Measurements from ENCODE around the gene FBXO9. TPM values are rescaled to one million over a fixed set of nuclear protein-coding genes. Genes with fewer than 3 reads are reported as not detected.
A peak's percentile ranks its signal among the peaks of the same experiment; 100 is the strongest.

FBXO9 gene
- total RNA-seq, 1 experiment from 2014 or later = 71.0 TPM

- Histone ChIP-seq H4K20me1 (ENCODE audit: insufficient read depth) (no peaks in the 10 kb centered on the region), H3K4me3 (replicated peaks in 1 of 2; ENCODE audit: low read depth in 1 of 2, low read length in 2 of 2) (peak overlapping the region; percentile 78 to 84), H3K79me2 (ENCODE audit: insufficient read depth, low read length) (peaks cover 39% of the 10 kb centered on the region), H3K9me3 (ENCODE audit: control insufficient read depth in 1 of 2, insufficient read depth in 1 of 2, low read depth in 1 of 2, low read length in 2 of 2) (no peaks in the 10 kb centered on the region), H3K9me2 (ENCODE audit: insufficient read depth) (no peaks in the 10 kb centered on the region), H3K9ac (ENCODE audit: low read length) (peak overlapping the region; percentile 81), H3K27me3 (ENCODE audit: insufficient read depth, low read length) (no peaks in the 10 kb centered on the region), H3K4me2 (ENCODE audit: low read length) (peak overlapping the region; percentile 78), H2AFZ (ENCODE audit: low read depth, low read length, poor library complexity, severe bottlenecking) (no peak overlapping the region), H3K4me1 (ENCODE audit: control insufficient read depth in 1 of 2, insufficient read depth in 2 of 2, low read length in 2 of 2) (peaks cover 10 to 28% of the 10 kb centered on the region in 2 experiments; a peak in 3 of 4 replicates), H3K27ac (ENCODE audit: low read depth, low read length) (peak overlapping the region; percentile 73), H3K36me3 (ENCODE audit: control insufficient read depth in 1 of 2, insufficient read depth in 2 of 2, low read length in 2 of 2) (no peaks in the 10 kb centered on the region; a peak in 1 of 4 replicates)
- TF ChIP-seq RAD21 (IDR thresholded peaks at IDR 0.05; ENCODE audit: low read depth) (no peak), CEBPB (IDR thresholded peaks at IDR 0.05; ENCODE audit: low read depth) (no peak), CBX3 (IDR thresholded peaks at IDR 0.05; ENCODE audit: low read depth) (no peak), POLR2AphosphoS5 (IDR thresholded peaks at IDR 0.05; ENCODE audit: low read depth, low read length) (no peak), MAX (IDR thresholded peaks at IDR 0.05) (no peak), YY1 (IDR thresholded peaks at IDR 0.05; ENCODE audit: extremely low read depth, insufficient replicate concordance, low read depth, low read length) (no peak), EZH2 (IDR thresholded peaks at IDR 0.05) (no peak), SRF (IDR thresholded peaks at IDR 0.05; ENCODE audit: low read depth) (no peak), FOSL1 (IDR thresholded peaks at IDR 0.05; ENCODE audit: low read depth) (no peak), SP1 (IDR thresholded peaks at IDR 0.05; ENCODE audit: low read depth) (no peak), SIN3A (IDR thresholded peaks at IDR 0.05; ENCODE audit: low read depth) (no peak), EGR1 (IDR thresholded peaks at IDR 0.05; ENCODE audit: low read depth) (no peak), ZFX (IDR thresholded peaks at IDR 0.05) (no peak), ELF1 (IDR thresholded peaks at IDR 0.05; ENCODE audit: borderline replicate concordance, low read depth) (no peak)
- TF ChIP-seq, protein P1, sequence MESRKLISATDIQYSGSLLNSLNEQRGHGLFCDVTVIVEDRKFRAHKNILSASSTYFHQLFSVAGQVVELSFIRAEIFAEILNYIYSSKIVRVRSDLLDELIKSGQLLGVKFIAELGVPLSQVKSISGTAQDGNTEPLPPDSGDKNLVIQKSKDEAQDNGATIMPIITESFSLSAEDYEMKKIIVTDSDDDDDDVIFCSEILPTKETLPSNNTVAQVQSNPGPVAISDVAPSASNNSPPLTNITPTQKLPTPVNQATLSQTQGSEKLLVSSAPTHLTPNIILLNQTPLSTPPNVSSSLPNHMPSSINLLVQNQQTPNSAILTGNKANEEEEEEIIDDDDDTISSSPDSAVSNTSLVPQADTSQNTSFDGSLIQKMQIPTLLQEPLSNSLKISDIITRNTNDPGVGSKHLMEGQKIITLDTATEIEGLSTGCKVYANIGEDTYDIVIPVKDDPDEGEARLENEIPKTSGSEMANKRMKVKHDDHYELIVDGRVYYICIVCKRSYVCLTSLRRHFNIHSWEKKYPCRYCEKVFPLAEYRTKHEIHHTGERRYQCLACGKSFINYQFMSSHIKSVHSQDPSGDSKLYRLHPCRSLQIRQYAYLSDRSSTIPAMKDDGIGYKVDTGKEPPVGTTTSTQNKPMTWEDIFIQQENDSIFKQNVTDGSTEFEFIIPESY (IDR thresholded peaks at IDR 0.05; ENCODE audit: extremely low read depth, insufficient replicate concordance, low read length) = no peak
- intact Hi-C loops (cut with micrococcal nuclease) = no loop called here
- ATAC-seq = no peak
- ChIA-PET POLR2A (no interaction called here), CTCF (interaction anchor here (0.9 kb wide), 1 partner anchor 71 kb away, joined by 3 read pairs; the partner anchor contains the start of gene GSTA4), RAD21 (ENCODE audit: low non-redundant PET in 1 of 2, low total read pairs in 2 of 2, uncharacterized antibody in 2 of 2, unreplicated experiment in 2 of 2) (no interaction called here)
- BruUV-seq (replicated peaks) = no TSS peak
- DNase-seq (ENCODE audit: low read depth, low spot score) = no peak
Observed at GRCh38 chr6:53066077-53066417, 843 bp downstream of the FBXO9 start.

Data from HCT116 (cell line).